GM18508 (cell line): ENCODE results near the gene LMTK2.

ENCODE experiments used
- ATAC-seq: cut with Tn5 transposase; IDR thresholded peaks from one replicate; pipeline ENCODE4 v1.9.1; 2021; ENCODE audit warnings: moderate number of reproducible peaks; ENCODE audit not compliant: insufficient read depth, unreplicated experiment

The LMTK2 gene

GRCh38 chr7:98106647-98107312, at the start of gene LMTK2:
TSS of gene LMTK2 (plus strand) at chr7:98106862. CDS start at chr7:98107178, 316 bp downstream.
- ATAC-seq, result peak; percentile 96

- no peak for ATAC-seq
Measured at GRCh38 chr7:98057157-98057556, 49.5 kb upstream of the LMTK2 start.

GRCh38 chr7:98058186-98058585, 48.5 kb upstream of the LMTK2 start:
- ATAC-seq, result no peak

- no peak for ATAC-seq
Measured at GRCh38 chr7:98064233-98064632, 42.4 kb upstream of the LMTK2 start.

- no peak for ATAC-seq
Measured at GRCh38 chr7:98066208-98066607, 40.5 kb upstream of the LMTK2 start.

- ATAC-seq, result no peak
Measured at GRCh38 chr7:98066934-98067507, 39.6 kb upstream of the LMTK2 start.

- no peak for ATAC-seq
Measured at GRCh38 chr7:98073047-98073446, 33.6 kb upstream of the LMTK2 start.

- no peak for ATAC-seq
Measured at GRCh38 chr7:98075801-98076200, 30.9 kb upstream of the LMTK2 start.

GRCh38 chr7:98077762-98078161, 28.9 kb upstream of the LMTK2 start:
- ATAC-seq, result no peak

GRCh38 chr7:98078197-98078870, 28.3 kb upstream of the LMTK2 start:
- ATAC-seq, result no peak

GRCh38 chr7:98079891-98080648, 26.6 kb upstream of the LMTK2 start:
- no peak for ATAC-seq

- ATAC-seq, result no peak
Measured at GRCh38 chr7:98081319-98081718, 25.3 kb upstream of the LMTK2 start.

GRCh38 chr7:98084631-98085030, 22.0 kb upstream of the LMTK2 start:
- ATAC-seq, result no peak

GRCh38 chr7:98085674-98086073, 21.0 kb upstream of the LMTK2 start:
- ATAC-seq, result no peak

GRCh38 chr7:98086281-98086718, 20.4 kb upstream of the LMTK2 start:
- no peak for ATAC-seq

- no peak for ATAC-seq
Measured at GRCh38 chr7:98088109-98088508, 18.6 kb upstream of the LMTK2 start.

GRCh38 chr7:98090116-98090515, 16.5 kb upstream of the LMTK2 start:
- no peak for ATAC-seq

GRCh38 chr7:98091061-98091460, 15.6 kb upstream of the LMTK2 start:
- ATAC-seq, result no peak

- ATAC-seq, result no peak
Measured at GRCh38 chr7:98091523-98091922, 15.1 kb upstream of the LMTK2 start.

GRCh38 chr7:98097042-98097645, 9.5 kb upstream of the LMTK2 start:
- no peak for ATAC-seq

- no peak for ATAC-seq
Measured at GRCh38 chr7:98100088-98100487, 6.6 kb upstream of the LMTK2 start.
